Left lobe of liver (tissue), 2 donors: ENCODE data around the gene GHRHR. TPM values are rescaled to one million over a fixed set of nuclear protein-coding genes. Genes with fewer than 3 reads are reported as not detected.

Source experiments
- ATAC-seq: fragments of 200-7000 bp; cut with Tn5 transposase; one replicate; pipeline ENCODE4 v1.9.1; 2020; ENCODE audit warnings: mild to moderate bottlenecking, moderate library complexity
- DNase-seq: peaks from one replicate; pipeline ENCODE4 v3.0.0-alpha.2; 2020; ENCODE audit warnings: low spot score
- total RNA-seq: library from RNA; stranded (reverse); gene quantifications from one replicate; pipeline ENCODE4 v1.2.1, GENCODE V29; 2021
- donor health status: DM: no; HTN: no; CAD: no; lungs with moderate emphysema.
- donor health status: DM: no; HTN: yes; CAD: no.

GHRHR gene
- total RNA-seq, 1 donor from 2014 or later, result 0.83 TPM

GRCh38 chr7:30927559-30927958 lies 36.2 kb upstream of the GHRHR start:
- no peak for DNase-seq
- no peak for ATAC-seq

GRCh38 chr7:30928254-30928872 lies 35.4 kb upstream of the GHRHR start:
- DNase-seq, result peak; percentile 18
- ATAC-seq, result no peak

- no peak for ATAC-seq
- no peak for DNase-seq
Measured at GRCh38 chr7:30929686-30930085, 34.1 kb upstream of the GHRHR start.

- ATAC-seq, result no peak
- DNase-seq, result peak; percentile 37
Measured at GRCh38 chr7:30930621-30931020, 33.1 kb upstream of the GHRHR start.

- ATAC-seq (peak; percentile 25), DNase-seq (peak; percentile 41)
Measured at GRCh38 chr7:30931161-30931928, 32.4 kb upstream of the GHRHR start.

GRCh38 chr7:30931929-30932540 lies 31.7 kb upstream of the GHRHR start:
- DNase-seq (no peak), ATAC-seq (no peak)

- peak; percentile 28 for ATAC-seq
- DNase-seq, result peak; percentile 44
Measured at GRCh38 chr7:30932562-30932961, 31.2 kb upstream of the GHRHR start.

GRCh38 chr7:30933124-30933974 lies 30.4 kb upstream of the GHRHR start:
- ATAC-seq, result no peak
- no peak for DNase-seq

GRCh38 chr7:30934225-30934624 lies 29.5 kb upstream of the GHRHR start:
- ATAC-seq (no peak), DNase-seq (no peak)

GRCh38 chr7:30934732-30935568 lies 28.8 kb upstream of the GHRHR start:
- DNase-seq, result no peak
- ATAC-seq, result no peak

GRCh38 chr7:30935569-30935877 lies 28.2 kb upstream of the GHRHR start:
- ATAC-seq (no peak), DNase-seq (no peak)

GRCh38 chr7:30936650-30937245 lies 27.0 kb upstream of the GHRHR start:
- DNase-seq (no peak), ATAC-seq (no peak)

GRCh38 chr7:30937416-30937815 lies 26.3 kb upstream of the GHRHR start:
- no peak for ATAC-seq
- DNase-seq, result no peak

GRCh38 chr7:30938435-30939316 lies 25.1 kb upstream of the GHRHR start:
- DNase-seq, result peak; percentile 87
- ATAC-seq, result peak; percentile 100

GRCh38 chr7:30941582-30942323 lies 22.0 kb upstream of the GHRHR start:
- DNase-seq (no peak), ATAC-seq (no peak)

GRCh38 chr7:30950197-30950596 lies 13.6 kb upstream of the GHRHR start:
- ATAC-seq, result no peak
- no peak for DNase-seq

- DNase-seq, result no peak
- ATAC-seq, result no peak
Measured at GRCh38 chr7:30954914-30955313, 8.8 kb upstream of the GHRHR start.

GRCh38 chr7:30956704-30957103 lies 7.0 kb upstream of the GHRHR start:
- ATAC-seq, result no peak
- DNase-seq, result no peak
